HG03097 (cell line): ENCODE results near the gene CCDC74B.
A peak's percentile ranks its signal among the peaks of the same experiment; 100 is the strongest.
"Not testable (repeated sequence)": the region's sequence is repeated elsewhere in the genome, so short reads cannot be mapped to it uniquely, and the experiment has no call there.

Experiments
- ATAC-seq: cut with Tn5 transposase; IDR thresholded peaks from one replicate; pipeline ENCODE4 v1.9.1; 2021; ENCODE audit not compliant: unreplicated experiment, low FRiP score

CCDC74B gene

GRCh38 chr2:130145006-130145414 is at the start of gene CCDC74B:
CCDC74B (minus strand) TSS chr2:130145112; CDS start chr2:130144996, 116 bp downstream.
- peak; percentile 93 for ATAC-seq

DNA sequence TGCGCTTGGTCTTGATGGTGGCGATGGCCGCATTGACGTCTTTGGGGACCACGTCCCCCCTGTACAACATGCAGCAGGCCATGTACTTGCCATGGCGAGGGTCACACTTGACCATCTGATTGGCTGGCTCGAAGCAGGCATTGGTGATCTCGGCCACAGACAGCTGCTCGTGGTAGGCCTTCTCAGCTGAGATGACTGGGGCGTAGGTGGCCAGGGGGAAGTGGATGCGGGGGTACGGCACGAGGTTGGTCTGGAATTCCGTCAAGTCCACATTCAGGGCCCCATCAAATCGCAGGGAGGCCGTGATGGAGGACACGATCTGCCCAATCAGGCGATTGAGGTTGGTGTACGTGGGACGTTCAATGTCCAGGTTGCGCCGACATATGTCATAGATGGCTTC is 48.9 kb upstream of the CCDC74B start:
- not testable (repeated sequence) for ATAC-seq

- ATAC-seq = not testable (repeated sequence)
These were observed 47.5 kb upstream of the CCDC74B start for GRCh38 chr2:130192451-130192850.

DNA sequence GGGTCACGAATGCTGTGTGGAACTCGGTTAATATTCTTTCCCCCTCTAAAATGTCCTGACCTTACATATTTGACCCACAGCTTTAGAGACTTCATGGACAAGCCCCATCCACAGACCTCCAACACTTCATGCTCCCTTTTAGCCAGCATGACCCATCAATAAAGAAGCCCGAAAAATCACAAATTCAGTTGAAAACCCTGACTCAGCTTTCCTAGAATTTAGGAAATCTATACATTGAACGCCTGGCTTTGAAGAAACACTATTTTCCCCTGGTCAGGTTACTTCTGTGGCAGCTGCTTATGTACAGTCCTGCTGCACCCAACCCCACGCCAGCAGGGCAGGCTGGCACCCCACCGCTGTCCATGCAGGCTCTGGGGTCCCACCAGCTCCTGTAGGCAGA is 46.4 kb upstream of the CCDC74B start:
- ATAC-seq = not testable (repeated sequence)

- no peak for ATAC-seq
These were observed 45.3 kb upstream of the CCDC74B start for GRCh38 chr2:130190237-130190636.

DNA sequence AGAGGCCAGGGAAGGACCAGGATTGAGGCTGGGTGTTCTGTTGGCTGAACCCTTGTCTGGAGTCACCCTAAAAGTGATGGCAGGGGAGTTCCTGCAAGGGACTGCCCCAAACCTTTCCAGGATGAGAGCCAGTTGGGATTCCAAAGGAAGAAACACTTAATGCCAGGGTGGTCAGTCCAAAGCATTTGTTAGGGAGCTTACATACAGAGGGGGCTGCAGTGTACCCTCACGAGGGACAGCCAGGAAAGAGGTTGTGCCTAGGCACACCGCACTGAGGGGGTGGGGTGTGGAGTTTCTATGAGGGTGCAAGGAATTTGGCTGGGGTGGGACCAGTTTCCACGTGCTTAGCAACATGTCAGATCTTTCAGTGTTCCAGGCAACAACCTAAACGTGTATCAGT is 44.0 kb upstream of the CCDC74B start:
- not testable (repeated sequence) for ATAC-seq

- ATAC-seq = not testable (repeated sequence)
These were observed 43.2 kb upstream of the CCDC74B start for GRCh38 chr2:130187859-130188792.

- ATAC-seq = no peak
These were observed 42.4 kb upstream of the CCDC74B start for GRCh38 chr2:130187268-130187667.

DNA sequence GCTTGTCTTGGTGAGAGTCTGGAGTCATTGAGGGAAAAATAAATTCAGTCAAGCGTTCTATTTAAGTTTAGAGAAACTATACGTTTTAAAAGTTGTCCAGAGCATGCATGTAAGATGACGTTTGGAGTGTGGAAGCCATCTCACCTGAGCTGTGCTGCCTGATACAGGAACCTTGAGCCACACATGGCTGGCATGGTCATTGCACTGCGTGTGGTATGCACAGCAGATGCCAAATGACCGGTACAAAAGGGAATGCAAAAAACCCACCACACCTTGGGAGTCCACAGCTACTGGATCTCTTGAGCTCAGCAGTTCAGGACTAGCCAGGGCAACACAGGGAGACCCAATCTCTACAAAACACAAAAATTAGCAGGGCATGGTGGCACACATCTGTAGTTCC is 41.5 kb upstream of the CCDC74B start:
- no peak for ATAC-seq

DNA sequence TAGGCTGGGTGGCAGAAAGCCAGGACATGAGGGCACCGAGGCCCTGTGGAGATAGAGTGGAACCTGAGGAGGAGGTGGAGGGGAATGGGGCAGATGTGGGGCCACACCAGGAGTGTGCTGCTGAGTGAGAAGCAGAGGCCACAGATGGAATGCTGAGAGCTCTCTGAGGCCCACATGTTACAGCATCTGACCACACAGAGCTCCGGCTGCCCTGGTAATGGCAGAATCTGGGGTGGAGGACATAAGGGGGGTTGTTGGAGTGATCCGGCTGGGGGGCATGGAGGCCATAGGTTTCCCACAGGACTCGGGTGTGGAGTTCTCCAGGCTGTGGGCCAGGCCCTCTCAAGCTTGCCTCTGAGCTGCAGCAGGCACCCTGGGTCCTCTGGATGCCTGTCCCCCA is 41.0 kb upstream of the CCDC74B start:
- no peak for ATAC-seq

DNA sequence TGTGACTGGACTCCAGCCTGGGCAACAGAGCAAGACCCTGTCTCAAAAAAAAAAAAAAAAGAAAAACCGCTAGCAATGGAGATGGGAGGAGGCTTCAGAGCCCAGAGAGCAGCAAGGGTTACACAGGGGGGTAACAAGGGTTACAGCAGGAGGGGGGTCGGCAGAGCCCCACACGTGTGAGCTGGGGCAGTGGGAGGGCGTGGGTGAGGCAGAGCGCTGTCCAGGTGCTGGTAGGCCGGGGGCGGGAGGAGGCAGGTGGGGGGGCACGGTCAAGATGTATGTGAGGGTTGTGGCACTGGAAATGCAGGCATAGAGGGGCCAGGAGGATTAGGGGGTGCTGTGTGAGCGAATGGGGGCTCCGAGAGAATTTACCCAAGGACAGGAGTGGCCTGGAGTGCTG is 40.5 kb upstream of the CCDC74B start:
- no peak for ATAC-seq

DNA sequence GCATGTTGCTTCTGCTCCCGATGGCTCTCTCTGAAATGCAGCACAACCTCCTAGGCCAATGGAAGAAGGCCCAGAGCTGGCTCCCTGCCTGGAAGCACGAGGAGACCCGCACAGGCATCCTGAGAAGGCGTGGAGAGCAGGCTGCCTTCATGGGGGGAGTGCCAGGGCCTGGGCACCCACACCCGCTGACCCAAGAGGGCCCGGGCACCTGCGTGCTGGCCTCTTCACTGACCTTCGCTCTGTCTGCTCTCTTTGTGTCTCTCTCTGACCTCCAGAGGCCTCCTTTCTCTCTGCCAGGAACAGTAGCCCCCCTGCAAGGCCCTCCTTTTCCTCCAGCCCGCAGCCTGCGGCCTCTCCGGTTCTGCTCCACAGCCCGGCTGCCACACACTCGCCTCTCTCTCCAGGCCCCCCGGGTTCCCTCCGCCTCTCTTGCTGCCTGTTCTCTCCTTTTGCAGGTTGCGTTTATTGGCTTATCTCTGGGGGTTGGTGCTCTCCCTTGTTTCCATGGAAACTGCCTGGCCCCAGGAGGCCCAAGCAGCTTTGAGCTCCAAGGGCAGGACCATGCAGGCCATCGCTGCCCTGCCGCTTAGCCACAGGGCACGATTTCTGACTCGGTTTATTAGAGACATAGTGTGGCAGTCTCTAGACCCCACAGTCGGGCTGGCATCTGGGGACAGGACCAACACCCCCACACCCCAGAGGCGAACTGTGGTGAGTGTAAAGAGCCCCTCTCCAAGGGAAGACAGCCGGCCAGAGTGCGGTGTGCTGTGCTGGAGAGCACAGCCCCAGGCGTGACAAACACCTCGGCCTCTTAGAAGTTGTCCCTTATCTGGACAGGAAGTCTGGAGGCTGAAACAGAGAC is 38.8 kb upstream of the CCDC74B start:
- no peak for ATAC-seq

- ATAC-seq = not testable (repeated sequence)
These were observed 38.1 kb upstream of the CCDC74B start for GRCh38 chr2:130182826-130183511.

GRCh38 chr2:130181880-130182682 is 37.2 kb upstream of the CCDC74B start, which contains the start of gene MZT2B:
MZT2B (plus strand) TSS chr2:130182262; CDS start chr2:130182283, 21 bp downstream.
- ATAC-seq = peak; percentile 79

- ATAC-seq = peak; percentile 59
These were observed 36.5 kb upstream of the CCDC74B start, which contains the start of gene SMPD4 for GRCh38 chr2:130181325-130181879. SMPD4 (minus strand) TSS chr2:130181602; CDS start chr2:130176592, 5,010 bp downstream.

GRCh38 chr2:130180404-130181324 is 35.8 kb upstream of the CCDC74B start:
- ATAC-seq = not testable (repeated sequence)

DNA sequence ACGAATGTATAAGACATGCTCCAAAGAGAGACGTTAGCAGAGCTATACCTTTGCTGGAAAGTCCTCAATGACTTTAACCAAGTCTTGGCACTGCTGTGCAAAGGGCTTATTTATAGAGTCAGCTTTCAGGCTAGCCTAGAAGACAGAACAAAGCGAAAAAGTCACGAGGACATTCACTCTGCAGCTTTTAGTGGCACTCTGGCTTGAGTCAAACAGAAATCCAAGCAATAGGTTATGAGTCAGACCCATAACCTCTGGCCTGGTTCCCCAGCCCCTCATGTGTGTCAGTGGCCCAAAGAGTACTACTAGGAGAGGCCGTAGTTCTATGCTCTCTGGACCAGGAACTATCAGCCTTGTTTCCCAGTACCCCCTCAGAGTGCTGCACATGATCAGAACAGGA is 30.0 kb upstream of the CCDC74B start:
- not testable (repeated sequence) for ATAC-seq

- ATAC-seq = no peak
These were observed 25.0 kb upstream of the CCDC74B start for GRCh38 chr2:130169896-130170295.
